HUES6 (cell line): ENCODE data around the gene GPR42.

Source experiments
- H3K27ac ChIP-seq: 2 replicates; pipeline ENCODE4 v1.7.0; 2013; ENCODE audit warnings: low read depth, mild to moderate bottlenecking, low read length, inconsistent platforms
- H3K27me3 ChIP-seq: 2 replicates; pipeline ENCODE4 v1.6.1; 2013; ENCODE audit warnings: low read length; ENCODE audit not compliant: control insufficient read depth, insufficient read depth
- H3K36me3 ChIP-seq: 2 replicates; pipeline ENCODE4 v1.6.1; 2013; ENCODE audit warnings: low read length; ENCODE audit not compliant: control insufficient read depth, insufficient read depth
- H3K4me1 ChIP-seq: 2 replicates; pipeline ENCODE4 v1.6.1; 2013; ENCODE audit warnings: low read length; ENCODE audit not compliant: control insufficient read depth, insufficient read depth
- H3K4me3 ChIP-seq: 2 replicates; pipeline ENCODE4 v1.5.1; 2013; ENCODE audit warnings: low read depth, low read length
- H3K9ac ChIP-seq: one replicate; pipeline ENCODE4 v1.6.1; 2013; ENCODE audit warnings: mild to moderate bottlenecking, low read length
- H3K9me3 ChIP-seq: 2 replicates; pipeline ENCODE4 v1.6.1; 2013; ENCODE audit warnings: low read depth, low read length; ENCODE audit not compliant: control insufficient read depth, insufficient read depth

Gene GPR42

GRCh38 chr19:35347171-35347929 lies 23.5 kb upstream of the GPR42 start, which contains the start of gene FFAR1:
Gene FFAR1, plus strand, starts transcription at chr19:35347902. Its CDS starts 3,650 bp downstream, at chr19:35351552.
- Histone ChIP-seq H3K4me3 (no peak within 1 kb of the TSS), H3K9me3 (no peaks in the 10 kb centered on the region), H3K36me3 (no peaks in the 10 kb centered on the region), H3K9ac (no peak within 1 kb of the TSS), H3K27me3 (no peaks in the 10 kb centered on the region), H3K4me1 (no peaks in the 10 kb centered on the region), H3K27ac (no peak within 1 kb of the TSS)

- H3K27ac ChIP-seq: no peak overlapping the region
- H3K9ac ChIP-seq: no peak overlapping the region
- no peaks in the 10 kb centered on the region for H3K9me3 ChIP-seq
- no peaks in the 10 kb centered on the region for H3K36me3 ChIP-seq
- H3K27me3 ChIP-seq: no peaks in the 10 kb centered on the region
- no peaks in the 10 kb centered on the region for H3K4me1 ChIP-seq
- no peak overlapping the region for H3K4me3 ChIP-seq
These were observed 23.0 kb upstream of the GPR42 start for GRCh38 chr19:35347930-35348298.

DNA sequence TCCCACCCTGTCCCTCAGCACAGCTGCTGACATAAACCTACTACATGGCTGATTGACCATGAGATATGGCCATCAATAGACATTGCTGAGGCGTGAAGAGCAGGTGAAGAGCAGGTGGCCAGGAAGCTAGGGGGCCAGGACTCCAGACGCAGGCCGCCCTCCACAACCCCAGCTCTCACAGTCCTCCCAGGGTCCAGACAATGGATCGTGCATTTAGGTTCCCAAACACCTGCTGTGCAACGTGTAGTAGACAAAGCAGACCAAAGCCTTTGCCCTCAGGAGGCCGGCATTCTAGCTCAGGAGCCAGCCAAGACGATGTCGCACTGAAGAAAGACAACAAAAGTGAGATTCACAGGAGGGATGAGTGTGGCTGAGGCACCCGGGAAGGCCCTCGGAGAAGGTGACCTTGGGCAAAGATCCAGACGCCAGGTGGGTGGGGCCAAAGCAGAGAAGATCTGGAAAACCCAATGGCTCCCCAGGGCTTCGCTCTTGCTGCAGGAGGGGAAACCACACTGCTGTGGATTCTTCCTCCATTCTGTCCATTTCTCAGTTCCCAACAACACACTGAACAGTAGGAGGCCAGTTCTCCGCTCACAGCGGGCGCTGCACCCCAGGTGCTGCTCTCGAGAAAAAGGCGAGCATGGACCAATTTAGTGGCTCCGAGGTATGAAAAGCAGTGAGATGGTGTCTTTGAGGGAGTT lies 21.8 kb upstream of the GPR42 start:
- Histone ChIP-seq H3K36me3 (no peaks in the 10 kb centered on the region), H3K9me3 (no peaks in the 10 kb centered on the region), H3K4me1 (no peaks in the 10 kb centered on the region), H3K4me3 (no peak overlapping the region), H3K27ac (no peak overlapping the region), H3K27me3 (no peaks in the 10 kb centered on the region), H3K9ac (no peak overlapping the region)

DNA sequence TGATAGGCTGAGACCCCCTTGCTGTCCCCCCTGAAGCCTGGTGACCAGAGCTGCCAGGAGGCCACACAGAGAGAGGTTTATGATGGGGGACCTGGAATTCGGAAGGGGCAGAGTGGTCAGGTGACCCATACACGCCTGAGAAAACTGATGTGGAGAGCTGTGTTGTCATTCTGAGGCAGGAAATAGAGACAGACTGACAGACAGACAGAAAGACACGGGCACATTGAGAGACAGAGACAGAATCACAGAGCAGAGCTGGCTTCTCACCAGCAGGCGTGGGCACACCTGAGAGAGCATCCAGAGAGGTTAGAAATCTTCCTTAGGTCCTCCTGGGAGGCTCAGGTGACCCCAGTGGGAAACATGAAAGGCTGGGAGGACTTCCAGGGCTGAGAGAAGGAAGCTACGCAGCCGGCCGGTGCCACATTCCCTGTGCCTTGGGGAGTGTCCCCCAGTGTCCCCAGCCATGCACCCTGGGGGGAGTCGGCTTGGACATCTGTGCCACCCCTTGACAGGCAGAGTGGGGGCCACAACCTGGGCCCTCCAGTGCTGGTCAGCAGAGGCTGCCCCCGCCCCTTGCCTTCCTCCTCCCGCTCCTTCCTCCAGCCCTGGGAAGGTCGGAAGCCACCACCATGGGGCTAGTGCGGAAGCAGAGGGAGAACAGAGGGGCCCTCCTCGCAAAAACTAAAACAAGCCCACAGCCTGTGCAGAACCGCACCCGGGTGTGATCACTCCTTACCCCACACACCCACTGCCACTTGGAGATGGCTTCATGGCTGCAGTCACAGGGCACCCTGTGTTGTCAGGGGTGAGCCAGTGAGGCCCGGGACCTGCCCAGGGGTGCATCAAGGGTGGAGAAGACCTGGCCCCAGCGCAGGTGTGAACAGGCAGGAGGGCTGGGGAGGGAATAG lies 21.0 kb upstream of the GPR42 start:
- Histone ChIP-seq H3K4me1 (no peaks in the 10 kb centered on the region), H3K27me3 (no peaks in the 10 kb centered on the region), H3K4me3 (no peak overlapping the region), H3K36me3 (no peaks in the 10 kb centered on the region), H3K27ac (no peak overlapping the region), H3K9me3 (no peaks in the 10 kb centered on the region), H3K9ac (no peak overlapping the region)

DNA sequence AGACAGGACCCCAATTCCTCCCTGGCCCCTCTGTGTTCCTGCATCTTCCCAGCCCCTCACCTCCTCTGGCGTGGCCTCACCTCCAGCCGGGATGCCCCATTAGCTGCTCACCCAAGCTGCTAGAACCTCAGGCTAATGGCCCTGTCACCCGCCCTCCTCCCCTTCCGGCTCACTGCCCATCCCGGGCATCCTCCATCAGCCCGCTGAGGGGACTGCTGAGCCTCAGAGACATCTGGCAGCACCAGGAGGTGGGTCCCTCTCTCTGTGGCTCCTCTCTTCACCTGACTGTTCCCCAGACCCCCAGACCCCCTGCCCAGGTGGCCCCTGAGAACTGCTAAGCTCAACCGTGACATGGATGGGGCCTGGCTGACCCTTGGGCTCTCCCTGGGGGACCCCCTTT lies 20.3 kb upstream of the GPR42 start:
- Histone ChIP-seq H3K4me3 (no peak overlapping the region), H3K4me1 (no peaks in the 10 kb centered on the region), H3K9me3 (no peaks in the 10 kb centered on the region), H3K27me3 (no peaks in the 10 kb centered on the region), H3K36me3 (no peaks in the 10 kb centered on the region), H3K9ac (no peak overlapping the region), H3K27ac (no peak overlapping the region)

- H3K27ac ChIP-seq: no peak overlapping the region
- no peaks in the 10 kb centered on the region for H3K9me3 ChIP-seq
- H3K4me3 ChIP-seq: no peak overlapping the region
- no peaks in the 10 kb centered on the region for H3K4me1 ChIP-seq
- no peaks in the 10 kb centered on the region for H3K36me3 ChIP-seq
- H3K27me3 ChIP-seq: no peaks in the 10 kb centered on the region
- H3K9ac ChIP-seq: no peak overlapping the region
These were observed 19.3 kb upstream of the GPR42 start for GRCh38 chr19:35351411-35352176.

- Histone ChIP-seq H3K9ac (no peak overlapping the region), H3K36me3 (no peaks in the 10 kb centered on the region), H3K9me3 (no peaks in the 10 kb centered on the region), H3K27ac (no peak overlapping the region), H3K4me3 (no peak overlapping the region), H3K27me3 (no peaks in the 10 kb centered on the region), H3K4me1 (no peaks in the 10 kb centered on the region)
These were observed 18.8 kb upstream of the GPR42 start for GRCh38 chr19:35352177-35352447.

DNA sequence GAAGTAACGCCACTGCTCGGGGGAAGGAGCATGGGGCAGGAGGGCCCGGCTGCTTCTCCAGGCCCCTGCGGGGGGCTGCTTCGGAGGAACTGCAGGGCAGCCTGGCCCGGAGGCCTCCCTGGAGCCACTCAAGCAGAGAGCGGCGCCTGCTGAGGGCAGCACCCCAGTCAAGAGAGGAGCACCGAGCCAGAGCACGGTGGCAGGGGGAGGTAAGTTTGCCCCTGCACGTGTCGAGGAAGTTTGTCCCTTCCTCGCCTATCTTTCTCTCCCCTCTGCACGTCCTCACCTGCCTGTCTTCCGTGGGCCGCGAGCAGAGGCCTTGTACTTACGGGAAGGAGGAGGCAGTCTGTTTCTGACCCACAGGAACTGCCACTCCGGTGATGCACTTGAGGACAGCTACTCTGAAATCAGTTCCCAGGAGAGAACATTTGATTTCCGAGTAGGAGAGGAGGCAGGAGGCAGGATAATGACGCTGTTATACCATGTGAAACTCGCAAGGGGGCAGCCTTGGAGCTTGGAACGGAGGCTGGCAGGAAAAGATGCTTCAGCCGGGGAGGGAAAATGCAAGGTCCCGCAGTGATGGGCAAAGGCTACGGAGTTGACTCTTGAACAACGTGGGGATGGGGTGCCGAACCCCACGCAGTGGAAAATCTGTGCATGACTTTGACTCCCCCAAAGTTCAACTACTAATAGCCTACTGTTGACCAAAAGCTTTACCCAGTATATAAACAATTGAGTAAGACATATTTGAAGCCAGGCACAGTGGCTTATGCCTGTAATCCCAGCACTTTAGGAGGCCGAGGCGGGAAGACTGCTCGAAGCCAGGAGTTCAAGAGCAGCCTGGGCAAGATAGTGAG lies 18.2 kb upstream of the GPR42 start:
- Histone ChIP-seq H3K9me3 (no peaks in the 10 kb centered on the region), H3K27me3 (no peaks in the 10 kb centered on the region), H3K9ac (no peak overlapping the region), H3K4me1 (no peaks in the 10 kb centered on the region), H3K36me3 (no peaks in the 10 kb centered on the region), H3K27ac (no peak overlapping the region), H3K4me3 (no peak overlapping the region)

- Histone ChIP-seq H3K27ac (no peak overlapping the region), H3K36me3 (no peaks in the 10 kb centered on the region), H3K9me3 (no peaks in the 10 kb centered on the region), H3K27me3 (no peaks in the 10 kb centered on the region), H3K4me3 (no peak overlapping the region), H3K4me1 (no peaks in the 10 kb centered on the region), H3K9ac (no peak overlapping the region)
These were observed 17.2 kb upstream of the GPR42 start for GRCh38 chr19:35353635-35354034.

DNA sequence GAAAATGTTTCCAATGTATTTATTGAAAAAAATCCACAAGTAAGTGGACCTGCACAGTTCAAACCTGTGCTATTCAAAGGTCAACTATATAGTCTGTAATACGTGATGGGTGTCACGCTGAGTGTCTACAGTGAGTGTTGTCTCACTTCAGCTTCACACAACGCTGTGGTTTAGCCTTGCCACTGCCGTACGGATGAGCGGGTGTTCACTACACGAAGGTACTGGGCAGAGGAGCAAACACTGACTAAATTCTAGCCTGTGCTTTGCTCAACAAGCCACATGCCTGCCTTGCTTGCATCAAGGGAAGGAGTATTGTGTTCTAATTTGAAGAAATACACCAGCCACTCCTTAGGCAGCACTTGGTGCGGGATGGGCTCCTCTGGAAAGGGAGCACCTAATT lies 16.0 kb upstream of the GPR42 start:
- Histone ChIP-seq H3K9ac (no peak overlapping the region), H3K27me3 (no peaks in the 10 kb centered on the region), H3K4me3 (no peak overlapping the region), H3K27ac (no peak overlapping the region), H3K9me3 (no peaks in the 10 kb centered on the region), H3K4me1 (no peaks in the 10 kb centered on the region), H3K36me3 (no peaks in the 10 kb centered on the region)
